Spleen (tissue), 11 donors: ENCODE data around the gene TMEM170A. TPM values are rescaled to one million over a fixed set of nuclear protein-coding genes. Genes with fewer than 3 reads are reported as not detected.
"Not testable (repeated sequence)": the region's sequence is repeated elsewhere in the genome, so short reads cannot be mapped to it uniquely, and the experiment has no call there.

Experiments used
- DNase-seq: peaks from one replicate; pipeline ENCODE4 v3.0.0-alpha.2; 2020
- H3K27ac ChIP-seq, 8 donors: fragments of 200-600 bp; sonication (generic) in 7 of 8; 1 replicate in 4 of 8; 2 replicates in 4 of 8; pipeline versions ENCODE4 v1.5.0 to v1.8.0; 2016 to 2021; ENCODE audit warnings: inconsistent platforms in 4 of 8, mild to moderate bottlenecking in 4 of 8, moderate library complexity in 1 of 8
- H3K27me3 ChIP-seq, 7 donors: fragments of 200-600 bp; sonication (generic) in 6 of 7; replicated peaks in 1 of 7; 1 replicate in 4 of 7; 2 replicates in 3 of 7; pipeline versions ENCODE4 v1.5.0 to v1.8.0; 2016 to 2021; ENCODE audit warnings: inconsistent platforms in 3 of 7, mild to moderate bottlenecking in 1 of 7
- H3K36me3 ChIP-seq, 6 donors: fragments of 200-600 bp; sonication (generic) in 5 of 6; 1 replicate in 4 of 6; 2 replicates in 2 of 6; pipeline versions ENCODE4 v1.5.0 to v1.8.0; 2016 to 2021; ENCODE audit warnings: inconsistent platforms in 2 of 6
- H3K4me1 ChIP-seq, 6 donors: fragments of 200-600 bp; sonication (generic) in 5 of 6; 1 replicate in 3 of 6; 2 replicates in 3 of 6; pipeline versions ENCODE4 v1.5.0 to v1.8.0; 2016 to 2021; ENCODE audit warnings: inconsistent platforms in 3 of 6
- H3K4me3 ChIP-seq, 8 donors: fragments of 200-600 bp; sonication (generic) in 7 of 8; 1 replicate in 4 of 8; 2 replicates in 4 of 8; pipeline versions ENCODE4 v1.5.0 to v1.8.0; 2016 to 2021; ENCODE audit warnings: inconsistent platforms in 4 of 8, mild to moderate bottlenecking in 4 of 8, moderate library complexity in 2 of 8
- H3K9me3 ChIP-seq, 8 donors: fragments of 200-600 bp; sonication (generic) in 7 of 8; 1 replicate in 4 of 8; 2 replicates in 4 of 8; pipeline versions ENCODE4 v1.5.0 to v1.8.0; 2016 to 2021; ENCODE audit warnings: inconsistent platforms in 4 of 8
- CTCF ChIP-seq, 11 experiments: fragments of 200-600 bp in 7 of 11; fragments of 450-650 bp in 4 of 11; sonication (generic) in 4 of 11; IDR thresholded peaks in 8 of 11; conservative IDR thresholded peaks in 3 of 11; 1 replicate in 7 of 11; 2 replicates in 4 of 11; pipeline versions ENCODE4 v1.4.0 to v1.8.0; 2016 to 2021; ENCODE audit warnings: antibody characterized with exemption in 11 of 11, inconsistent platforms in 4 of 11, mild to moderate bottlenecking in 1 of 11
- POLR2A ChIP-seq, 3 donors: fragments of 450-650 bp; IDR thresholded peaks; one replicate each; pipeline ENCODE4 v1.5.1; 2017; ENCODE audit warnings: antibody characterized with exemption in 3 of 3, mild to moderate bottlenecking in 1 of 3
- POLR2AphosphoS5 ChIP-seq, 3 donors: sonication (generic); formaldehyde crosslinking; IDR thresholded peaks; one replicate each; pipeline ENCODE4 v1.5.1; 2017; ENCODE audit warnings: antibody characterized with exemption in 3 of 3
- WGBS, 5 donors: extraction: QIAGEN DNeasy Blood & Tissue Kit in 3 of 5; methylation state at CpG; one replicate each; pipeline versions ENCODE4 v1.1.5 to v1.1.7; 2013 to 2018; 5-methylcytosine and 5-hydroxymethylcytosine counted together
- intact Hi-C: fragments of 100-400 bp; cut with DNase I; formaldehyde crosslinking; loops from one replicate; pipeline ENCODE4 v1.15.0; 2023; ENCODE audit warnings: low total_unique reads
- polyA plus RNA-seq, 3 donors: library from polyadenylated mRNA; stranded (reverse); fragments of 200-250 nt; gene quantifications; one replicate each; pipeline ENCODE4 v1.2.1, GENCODE V29; 2013
- total RNA-seq, 7 donors: library from RNA; depleted of rRNA in 3 of 7; stranded (reverse); fragments of >200 nt in 3 of 7; fragmentation: NEBNext Ultra II Directional in 4 of 7; extraction: Animal tissue kit (Norgen Biotek cat#: 25700) in 4 of 7; gene quantifications; one replicate each; pipeline versions ENCODE4 v1.1.0 to v1.2.1, GENCODE V29; 2016 to 2021
- donor health status: healthy with polysubstance abuse.
- donor health status: DM: no; HTN: no; CAD: no; lungs with moderate emphysema.
- donor health status: DM: no; HTN: no; CAD: no.
- donor health status: Bipolar disorder and iron deficiency.
- donor health status: healthy.
- donor health status: DM: no; HTN: no; CAD: no.
- donor health status: DM: yes; HTN: yes; CAD: no.

The TMEM170A gene
- total and polyA plus RNA-seq, 10 donors = 6.1 to 54.0 (median 31.4) TPM

GRCh38 chr16:75502916-75503605 is 38.6 kb upstream of the TMEM170A start:
- intact Hi-C loops = no loop called here
- no peak for TF ChIP-seq POLR2AphosphoS5 (IDR thresholded peaks at IDR 0.05)
- TF ChIP-seq POLR2A (IDR thresholded peaks at IDR 0.05) = no peak
- no peak for TF ChIP-seq CTCF (IDR thresholded peaks at IDR 0.05 in 8 of 11, conservative IDR thresholded peaks at IDR 0.05 in 3 of 11)
- WGBS, 5 donors = 87 to 93% (median 92%) methylated on average over 4 of the region's 4 CpGs

GRCh38 chr16:75501820-75502219 is 37.3 kb upstream of the TMEM170A start:
- H3K9me3 ChIP-seq, H3K4me3 ChIP-seq, DNase-seq, H3K36me3 ChIP-seq, H3K27me3 ChIP-seq, H3K27ac ChIP-seq, intact Hi-C loops: not testable (repeated sequence)
- H3K4me1 ChIP-seq = peaks cover 0 to 17% (median 3%) of the 10 kb centered on the region in 6 donors
- WGBS, 5 donors = 61 to 75% (median 69%) methylated on average over 6 of the region's 6 CpGs

More at GRCh38 chr16:75502916-75503605, 38.6 kb upstream of the TMEM170A start:
- H3K4me3 ChIP-seq = no peak overlapping the region
- H3K27ac ChIP-seq = no peak overlapping the region
- peaks cover 0 to 18% (median 4%) of the 10 kb centered on the region in 6 donors for H3K4me1 ChIP-seq
- peaks cover 0 to 5% (median 0%) of the 10 kb centered on the region in 7 donors for H3K27me3 ChIP-seq
- no peak for DNase-seq
- H3K36me3 ChIP-seq = no peaks in the 10 kb centered on the region
- no peaks in the 10 kb centered on the region for H3K9me3 ChIP-seq

DNA sequence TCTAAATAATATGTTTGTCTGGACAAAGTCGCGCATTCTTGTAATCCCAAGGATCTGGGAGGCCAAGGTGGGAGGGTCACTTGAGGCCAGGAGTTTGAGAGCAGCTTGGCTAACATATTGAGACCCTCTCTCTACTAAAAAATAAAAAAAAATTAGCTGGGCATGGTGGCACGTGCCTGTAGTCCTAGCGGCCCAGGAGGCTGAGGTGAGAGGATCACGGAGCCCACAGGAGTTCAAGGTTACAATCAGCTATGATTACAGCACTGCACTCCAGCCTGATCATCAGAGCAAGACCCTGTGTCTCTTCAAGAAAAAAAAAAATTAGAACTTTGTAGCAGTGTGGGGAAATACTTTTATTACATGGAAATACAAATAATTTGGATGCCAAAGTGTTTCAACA is 36.9 kb upstream of the TMEM170A start:
- H3K4me1 ChIP-seq = peaks cover 0 to 13% (median 2%) of the 10 kb centered on the region in 6 donors
- H3K4me3 ChIP-seq = no peak overlapping the region
- no peaks in the 10 kb centered on the region for H3K9me3 ChIP-seq
- no peak for TF ChIP-seq POLR2A (IDR thresholded peaks at IDR 0.05)
- no peak for TF ChIP-seq CTCF (IDR thresholded peaks at IDR 0.05 in 8 of 11, conservative IDR thresholded peaks at IDR 0.05 in 3 of 11)
- no peak for TF ChIP-seq POLR2AphosphoS5 (IDR thresholded peaks at IDR 0.05)
- no peaks in the 10 kb centered on the region for H3K36me3 ChIP-seq
- 84 to 91% (median 88%) methylated on average over 5 of the region's 5 CpGs for WGBS, 5 donors
- DNase-seq = no peak
- intact Hi-C loops = no loop called here
- H3K27ac ChIP-seq = no peak overlapping the region
- peaks cover 0 to 11% (median 0%) of the 10 kb centered on the region in 7 donors for H3K27me3 ChIP-seq

GRCh38 chr16:75498605-75499322 is 34.3 kb upstream of the TMEM170A start:
- H3K27ac ChIP-seq, H3K9me3 ChIP-seq, intact Hi-C loops, H3K4me3 ChIP-seq, H3K36me3 ChIP-seq: not testable (repeated sequence)
- 22 to 57% (median 41%) methylated on average over 8 to 13 of the region's 13 CpGs for WGBS, 5 donors
- peak; percentile 68 for DNase-seq
- Histone ChIP-seq H3K4me1 (peaks cover 0 to 24% (median 10%) of the 10 kb centered on the region in 6 donors), H3K27me3 (peaks cover 0 to 37% (median 11%) of the 10 kb centered on the region in 7 donors)

DNA sequence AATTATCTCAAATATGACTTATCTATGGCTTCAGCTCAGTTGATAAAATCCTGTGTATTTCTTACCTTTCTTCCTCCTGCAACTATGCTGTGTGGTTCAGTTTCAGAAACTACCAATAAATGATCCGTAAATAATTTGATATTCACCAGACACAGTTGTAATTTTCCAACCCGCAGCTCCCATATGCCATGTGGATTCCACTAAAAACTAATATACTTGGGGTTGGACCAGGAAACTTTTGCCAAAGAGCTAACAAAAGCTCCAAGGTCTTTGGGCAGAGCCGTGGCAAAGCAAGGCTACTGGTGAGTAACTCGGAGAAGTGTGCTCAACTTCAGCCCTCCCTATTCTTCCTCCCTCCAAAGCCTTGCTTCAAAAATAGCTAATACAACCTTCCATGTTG is 33.1 kb upstream of the TMEM170A start:
- H3K27ac ChIP-seq = no peak overlapping the region
- TF ChIP-seq CTCF (IDR thresholded peaks at IDR 0.05 in 8 of 11, conservative IDR thresholded peaks at IDR 0.05 in 3 of 11) (no peak), POLR2AphosphoS5 (IDR thresholded peaks at IDR 0.05) (no peak)
- no peaks in the 10 kb centered on the region for H3K36me3 ChIP-seq
- WGBS, 5 donors = 69 to 83% (median 78%) methylated on average over 4 of the region's 4 CpGs
- DNase-seq = peak; percentile 6
- intact Hi-C loops = no loop called here
- peaks cover 0 to 48% (median 19%) of the 10 kb centered on the region in 7 donors for H3K27me3 ChIP-seq
- H3K4me3 ChIP-seq = no peak overlapping the region
- peaks cover 0 to 24% (median 10%) of the 10 kb centered on the region in 6 donors for H3K4me1 ChIP-seq
- H3K9me3 ChIP-seq = no peaks in the 10 kb centered on the region
